ENCODE data around the gene DCUN1D1. TPM values are rescaled to one million over a fixed set of nuclear protein-coding genes. Genes with fewer than 3 reads are reported as not detected.

DCUN1D1 gene
- total and polyA plus RNA-seq, 2 of the 8 experiments (the other 6 are each of a cell fraction or from before 2014, with no cell fraction given): 6.8 to 70.3 TPM

DNA sequence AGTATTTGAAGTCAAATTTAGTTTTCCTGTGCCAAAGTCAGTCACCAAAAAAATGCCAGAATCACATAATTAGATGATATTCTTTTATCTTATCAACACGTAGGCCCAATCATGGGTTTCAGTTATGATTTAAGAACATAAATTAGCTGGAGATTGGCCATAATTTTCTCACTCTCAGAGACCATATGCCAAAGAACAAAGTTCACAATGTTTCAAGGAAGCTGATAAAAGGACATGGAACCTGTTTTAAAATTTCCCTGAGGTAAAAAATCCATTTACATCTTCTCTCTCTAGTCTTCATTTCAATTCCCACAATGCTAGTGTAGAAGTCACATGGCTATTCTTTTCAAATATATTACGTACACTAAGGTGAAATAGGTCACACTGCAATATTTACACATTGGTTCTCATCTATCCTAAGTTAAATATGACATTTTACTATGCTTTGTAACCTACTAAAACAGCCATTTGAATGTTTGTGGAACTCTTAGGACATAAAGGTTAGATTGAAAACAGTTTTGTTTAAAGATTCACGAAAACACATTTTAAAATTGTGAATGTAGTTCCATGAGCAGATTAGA, 42.7 kb upstream of the DCUN1D1 start:
- Histone ChIP-seq H3K9me3 (ENCODE audit: insufficient read depth in 2 of 2, low read depth in 1 of 2, low read length in 1 of 2) (no peaks in the 10 kb centered on the region), H2BK12ac (ENCODE audit: low read depth, low read length) (no peak overlapping the region), H2BK5ac (ENCODE audit: low read depth, low read length) (no peak overlapping the region), H4K20me1 (replicated peaks in 1 of 2; ENCODE audit: control insufficient read depth in 1 of 2, insufficient read depth in 2 of 2, low read length in 2 of 2) (no peaks in the 10 kb centered on the region), H2AK5ac (ENCODE audit: low read depth, low read length) (no peak overlapping the region), H3K4me2 (ENCODE audit: insufficient read depth in 1 of 2, low read depth in 2 of 2, low read length in 2 of 2) (no peak overlapping the region), H3K79me1 (ENCODE audit: low read depth, low read length) (no peaks in the 10 kb centered on the region), H2BK120ac (replicated peaks; ENCODE audit: low read depth, low read length) (no peak overlapping the region), H2BK15ac (ENCODE audit: low read length) (no peak overlapping the region), H3K9ac (replicated peaks in 1 of 4; ENCODE audit: extremely low read depth in 1 of 4, low read depth in 3 of 4, low read length in 3 of 4) (no peak overlapping the region), H3K23me2 (ENCODE audit: low read depth, low read length) (no peaks in the 10 kb centered on the region), H3K56ac (replicated peaks; ENCODE audit: insufficient read length, low read depth, low read length) (no peak overlapping the region), H3K36me3 (ENCODE audit: control insufficient read depth in 2 of 4, insufficient read depth in 4 of 4, low read length in 3 of 4) (peaks cover 2 to 21% (median 13%) of the 10 kb centered on the region in 4 experiments; a peak in 4 of 8 replicates), H3K27me3 (replicated peaks in 1 of 4; ENCODE audit: control insufficient read depth in 3 of 4, extremely low read depth in 1 of 4, insufficient read depth in 3 of 4, low read length in 3 of 4) (no peaks in the 10 kb centered on the region), H3K27ac (ENCODE audit: low read depth, low read length) (no peak overlapping the region), H4K5ac (ENCODE audit: insufficient read length, low read depth, low read length) (no peak overlapping the region), H3K18ac (ENCODE audit: extremely low read depth, low read length) (no peak overlapping the region), H3K4me3 (ENCODE audit: extremely low read depth in 1 of 4, insufficient read depth in 2 of 4, low read depth in 3 of 4, low read length in 4 of 4) (no peak overlapping the region), H3K79me2 (ENCODE audit: control insufficient read depth in 1 of 2, insufficient read depth in 2 of 2, low read length in 2 of 2) (no peaks in the 10 kb centered on the region), H3K4ac (replicated peaks; ENCODE audit: insufficient read length, low read depth, low read length) (no peak overlapping the region), H3K4me1 (replicated peaks in 1 of 4; ENCODE audit: control insufficient read depth in 3 of 4, insufficient read depth in 4 of 4, low read length in 3 of 4) (no peaks in the 10 kb centered on the region), H3K23ac (ENCODE audit: insufficient read length) (no peak overlapping the region), H4K91ac (replicated peaks; ENCODE audit: insufficient read length, low read length) (no peak overlapping the region), H2BK20ac (ENCODE audit: low read length) (no peak overlapping the region), H3K14ac (ENCODE audit: insufficient read length) (no peak overlapping the region), H2AFZ (ENCODE audit: low read length) (no peak overlapping the region), H4K8ac (ENCODE audit: extremely low read depth, insufficient read depth, low read length) (no peak overlapping the region)
- TF ChIP-seq TAF7 (optimal IDR thresholded peaks at IDR 0.05; ENCODE audit: borderline replicate concordance, low read depth, low read length) (no peak), CHD1 (IDR thresholded peaks at IDR 0.05; ENCODE audit: low read depth, low read length) (no peak), CREB1 (IDR thresholded peaks at IDR 0.05) (no peak), KDM4A (IDR thresholded peaks at IDR 0.05; ENCODE audit: low read depth, low read length, severe bottlenecking) (no peak), HDAC2 (IDR thresholded peaks at IDR 0.05; ENCODE audit: borderline replicate concordance in 1 of 2, low read depth in 2 of 2, low read length in 2 of 2) (no peak), RAD21 (IDR thresholded peaks at IDR 0.05 in 1 of 2, conservative IDR thresholded peaks at IDR 0.05 in 1 of 2; ENCODE audit: low read depth in 2 of 2, low read length in 2 of 2) (no peak), HDAC6 (IDR thresholded peaks at IDR 0.05; ENCODE audit: low read depth, low read length) (no peak), SRF (IDR thresholded peaks at IDR 0.05; ENCODE audit: low read depth, low read length) (no peak), GABPA (IDR thresholded peaks at IDR 0.05; ENCODE audit: borderline replicate concordance, insufficient read depth, low read length) (no peak)
- ChIA-PET POLR2A (ENCODE audit: partially characterized antibody) (no interaction called here), CTCF (ENCODE audit: partially characterized antibody) (interaction anchor here (1.0 kb wide), 1 partner anchor 12 kb away, joined by 3 read pairs; no protein-coding TSS in a partner anchor)
- 88% methylated on average over 3 of the region's 3 CpGs; no CpG with 5 or more reads in 1 of the 2 experiments for WGBS, 2 experiments (ENCODE audit: extremely low coverage in 1 of 2, insufficient coverage in 1 of 2, insufficient read length in 1 of 2, insufficient replicate concordance in 2 of 2, low coverage in 1 of 2, low lambda C conversion rate in 2 of 2, missing lambda C conversion rate in 1 of 2)
- DNase-seq (ENCODE audit: low read depth in 1 of 2, low spot score in 2 of 2): no peak
- no peak for FAIRE-seq
